WTC11 (cell line): Measurements from ENCODE around the gene ACP1. TPM values are rescaled to one million over a fixed set of nuclear protein-coding genes. Genes with fewer than 3 reads are reported as not detected.
A peak's percentile ranks its signal among the peaks of the same experiment; 100 is the strongest.

Experiments
- ATAC-seq: fragments of 200-7000 bp; cut with Tn5 transposase; 2 replicates; pipeline ENCODE4 v1.10.0; 2021; ENCODE audit warnings: mild to moderate bottlenecking, moderate library complexity
- CTCF ChIA-PET: fragments of 300-600 bp; sonication (Branson Sonifier 250); formaldehyde crosslinking; loops from one replicate; lab custom pipeline; 2021; ENCODE audit warnings: antibody characterized with exemption; lab: Charles Lee
- POLR2A ChIA-PET: fragments of 350-600 bp; sonication (Branson Sonifier 250); formaldehyde crosslinking; loops from one replicate; lab custom pipeline; 2021; ENCODE audit warnings: antibody characterized with exemption; lab: Charles Lee
- DNase-seq: peaks from one replicate; pipeline ENCODE4 v3.0.0; 2021; ENCODE audit warnings: low spot score
- H3K27ac Mint-ChIP-seq: 2 replicates; pipeline ENCODE4 v1.8.0; 2021; ENCODE audit warnings: mixed read lengths
- H3K27me3 Mint-ChIP-seq: 2 replicates; pipeline ENCODE4 v1.8.0; 2021; ENCODE audit warnings: low read depth, mild to moderate bottlenecking, moderate library complexity, mixed read lengths
- H3K36me3 Mint-ChIP-seq: 2 replicates; pipeline ENCODE4 v1.8.0; 2021; ENCODE audit warnings: mixed read lengths
- H3K4me1 Mint-ChIP-seq: 2 replicates; pipeline ENCODE4 v1.8.0; 2022; ENCODE audit warnings: mixed read lengths
- H3K4me3 Mint-ChIP-seq: 2 replicates; pipeline ENCODE4 v1.8.0; 2021; ENCODE audit warnings: mild to moderate bottlenecking, moderate library complexity, mixed read lengths
- H3K9me3 Mint-ChIP-seq: 2 replicates; pipeline ENCODE4 v1.8.0; 2021; ENCODE audit warnings: mixed read lengths
- ATF6 ChIP-seq: sonication (generic); formaldehyde crosslinking; IDR thresholded peaks from 2 replicates; pipeline ENCODE4 v1.8.1; 2023; ENCODE audit warnings: mild to moderate bottlenecking, missing genetic modification reagents
- CBFB ChIP-seq: sonication (generic); formaldehyde crosslinking; IDR thresholded peaks from 2 replicates; pipeline ENCODE4 v1.8.1; 2022; ENCODE audit warnings: mild to moderate bottlenecking, low read depth, missing genetic modification reagents
- CREB1 ChIP-seq: sonication (generic); formaldehyde crosslinking; IDR thresholded peaks from 2 replicates; pipeline ENCODE4 v1.8.0; 2023; ENCODE audit warnings: mild to moderate bottlenecking, missing genetic modification reagents
- FOXP1 ChIP-seq: sonication (generic); formaldehyde crosslinking; IDR thresholded peaks from 2 replicates; pipeline ENCODE4 v1.8.0; 2022; ENCODE audit warnings: missing genetic modification reagents, mild to moderate bottlenecking, moderate library complexity, borderline replicate concordance
- GRHL2 ChIP-seq: fragments of 250-450 bp; sonication (Bioruptor Pico); IDR thresholded peaks from 2 replicates; pipeline ENCODE4 v1.8.0; 2022; ENCODE audit warnings: mild to moderate bottlenecking, moderate library complexity; ENCODE audit not compliant: insufficient replicate concordance, severe bottlenecking
- IRF2 ChIP-seq: sonication (generic); formaldehyde crosslinking; IDR thresholded peaks from 2 replicates; pipeline ENCODE4 v1.8.0; 2022; ENCODE audit warnings: low read depth, missing genetic modification reagents, borderline replicate concordance
- MAX ChIP-seq: sonication (generic); formaldehyde crosslinking; IDR thresholded peaks from 2 replicates; pipeline ENCODE4 v1.8.0; 2022; ENCODE audit warnings: mild to moderate bottlenecking, missing genetic modification reagents
- RELA ChIP-seq: sonication (generic); formaldehyde crosslinking; IDR thresholded peaks from 2 replicates; pipeline ENCODE4 v1.8.1; 2022; ENCODE audit warnings: missing genetic modification reagents, mild to moderate bottlenecking, borderline replicate concordance
- RORB ChIP-seq: fragments of 250-450 bp; sonication (Bioruptor Pico); IDR thresholded peaks from 2 replicates; pipeline ENCODE4 v1.9.0; 2021; ENCODE audit warnings: mild to moderate bottlenecking
- SMAD4 ChIP-seq: sonication (generic); formaldehyde crosslinking; IDR thresholded peaks from 2 replicates; pipeline ENCODE4 v1.8.0; 2022; ENCODE audit warnings: mild to moderate bottlenecking, missing genetic modification reagents
- TEAD1 ChIP-seq: sonication (generic); formaldehyde crosslinking; IDR thresholded peaks from 2 replicates; pipeline ENCODE4 v1.8.0; 2022; ENCODE audit warnings: mild to moderate bottlenecking, missing genetic modification reagents
- TEAD4 ChIP-seq: sonication (generic); formaldehyde crosslinking; IDR thresholded peaks from 2 replicates; pipeline ENCODE4 v1.8.0; 2022; ENCODE audit warnings: mild to moderate bottlenecking, missing genetic modification reagents
- TP53 ChIP-seq: sonication (generic); formaldehyde crosslinking; IDR thresholded peaks from 2 replicates; pipeline ENCODE4 v1.8.1; 2023; ENCODE audit warnings: mild to moderate bottlenecking, missing genetic modification reagents
- ZNF423 ChIP-seq: fragments of 250-450 bp; sonication (Bioruptor Pico); IDR thresholded peaks from 2 replicates; pipeline ENCODE4 v2.1.2; 2022; ENCODE audit warnings: mild to moderate bottlenecking, moderate library complexity
- ZNF425 ChIP-seq: fragments of 250-450 bp; sonication (Bioruptor Pico); conservative IDR thresholded peaks from 2 replicates; pipeline ENCODE4 v1.9.0; 2021; ENCODE audit warnings: mild to moderate bottlenecking
- ZNF671 ChIP-seq: fragments of 250-450 bp; sonication (Bioruptor Pico); IDR thresholded peaks from 2 replicates; pipeline ENCODE4 v1.8.0; 2021; ENCODE audit warnings: mild to moderate bottlenecking
- total RNA-seq: library from RNA; stranded (reverse); gene quantifications from 3 replicates; pipeline ENCODE4 v1.2.3, GENCODE V29; 2021
- TF ChIP-seq, protein P1 (sequence below): sonication (generic); formaldehyde crosslinking; IDR thresholded peaks from 2 replicates; pipeline ENCODE4 v1.8.0; 2022; ENCODE audit warnings: mild to moderate bottlenecking, missing genetic modification reagents
- TF ChIP-seq, protein P2 (sequence below): fragments of 250-450 bp; sonication (Bioruptor Pico); IDR thresholded peaks from 2 replicates; pipeline ENCODE4 v1.9.0; 2021; ENCODE audit warnings: mild to moderate bottlenecking
- TF ChIP-seq, protein P3 (sequence below): sonication (generic); formaldehyde crosslinking; IDR thresholded peaks from 2 replicates; pipeline ENCODE4 v1.8.1; 2023; ENCODE audit warnings: mild to moderate bottlenecking, moderate library complexity, missing genetic modification reagents
- TF ChIP-seq, protein P4 (sequence below): sonication (generic); formaldehyde crosslinking; IDR thresholded peaks from 2 replicates; pipeline ENCODE4 v1.8.1; 2023; ENCODE audit warnings: mild to moderate bottlenecking, missing genetic modification reagents, moderate library complexity
- TF ChIP-seq, protein P5 (sequence below): fragments of 250-450 bp; sonication (Bioruptor Pico); IDR thresholded peaks from 2 replicates; pipeline ENCODE4 v2.1.2; 2022; ENCODE audit warnings: mild to moderate bottlenecking, moderate library complexity
- TF ChIP-seq, protein P6 (sequence below): sonication (generic); formaldehyde crosslinking; IDR thresholded peaks from 2 replicates; pipeline ENCODE4 v1.8.1; 2023; ENCODE audit warnings: mild to moderate bottlenecking, missing genetic modification reagents, moderate library complexity

Gene ACP1
- total RNA-seq, 1 experiment from 2014 or later, result 150 TPM

DNA sequence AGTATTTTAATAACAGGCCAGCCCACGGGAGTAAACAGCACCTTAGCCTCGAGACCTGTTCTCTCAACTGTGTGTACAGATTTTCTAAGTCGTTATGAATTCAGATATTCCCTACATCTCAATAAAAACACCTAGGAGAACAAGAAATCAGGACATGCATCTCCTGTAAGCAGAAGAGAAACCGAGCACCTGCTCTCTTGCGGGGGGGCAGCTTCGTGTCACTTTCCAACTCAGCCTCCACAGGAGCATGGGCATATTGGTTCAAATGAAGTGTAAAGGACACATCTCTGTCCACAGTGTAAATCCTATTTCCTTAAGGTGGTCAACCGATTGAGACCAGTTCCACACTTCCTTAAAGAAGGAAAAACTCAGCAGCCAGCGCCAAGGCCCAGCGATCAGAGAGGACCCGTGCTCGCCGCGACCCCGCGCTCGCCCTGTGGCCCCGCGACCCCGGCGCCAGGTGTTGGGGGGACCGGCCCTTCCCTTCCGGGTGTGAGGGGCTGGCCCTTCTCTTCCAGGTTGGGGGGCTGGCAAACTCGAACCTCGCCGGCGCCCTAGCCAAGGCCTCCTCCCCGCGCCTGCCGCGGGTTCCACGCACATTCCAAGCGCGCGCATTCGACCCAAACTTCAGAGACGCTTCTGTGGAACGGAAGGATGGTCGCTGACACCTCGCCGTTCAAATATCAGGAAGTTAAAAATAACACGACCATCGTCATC lies 1.6 kb upstream of the ACP1 start:
- Mint-ChIP-seq H3K36me3 (peaks cover 32% of the 10 kb centered on the region), H3K9me3 (peaks cover 14% of the 10 kb centered on the region), H3K4me1 (peaks cover 36% of the 10 kb centered on the region), H3K27ac (no peak overlapping the region), H3K4me3 (peak overlapping the region; percentile 77), H3K27me3 (peaks cover 20% of the 10 kb centered on the region)
- CTCF ChIA-PET, result interaction anchor here (0.5 to 1.8 kb wide), 2 partner anchors 17 to 24 kb away, joined by 3 to 14 read pairs; no protein-coding TSS in a partner anchor
- POLR2A ChIA-PET, result interaction anchor here (1.2 kb wide), 1 partner anchor 26 kb away, joined by 4 read pairs; no protein-coding TSS in a partner anchor
- DNase-seq, result no peak
- TF ChIP-seq RELA (CRISPR knock-in tag) (no peak), ZNF425 (no peak), TEAD4 (CRISPR knock-in tag) (0 out of 2 replicates have a peak, but pooled peaks have one; percentile 33)
- TF ChIP-seq, protein P1, sequence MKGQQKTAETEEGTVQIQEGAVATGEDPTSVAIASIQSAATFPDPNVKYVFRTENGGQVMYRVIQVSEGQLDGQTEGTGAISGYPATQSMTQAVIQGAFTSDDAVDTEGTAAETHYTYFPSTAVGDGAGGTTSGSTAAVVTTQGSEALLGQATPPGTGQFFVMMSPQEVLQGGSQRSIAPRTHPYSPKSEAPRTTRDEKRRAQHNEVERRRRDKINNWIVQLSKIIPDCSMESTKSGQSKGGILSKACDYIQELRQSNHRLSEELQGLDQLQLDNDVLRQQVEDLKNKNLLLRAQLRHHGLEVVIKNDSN (CRISPR knock-in tag), result no peak
- TF ChIP-seq, protein P2, sequence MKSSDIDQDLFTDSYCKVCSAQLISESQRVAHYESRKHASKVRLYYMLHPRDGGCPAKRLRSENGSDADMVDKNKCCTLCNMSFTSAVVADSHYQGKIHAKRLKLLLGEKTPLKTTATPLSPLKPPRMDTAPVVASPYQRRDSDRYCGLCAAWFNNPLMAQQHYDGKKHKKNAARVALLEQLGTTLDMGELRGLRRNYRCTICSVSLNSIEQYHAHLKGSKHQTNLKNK, result no peak
- TF ChIP-seq, protein P3, sequence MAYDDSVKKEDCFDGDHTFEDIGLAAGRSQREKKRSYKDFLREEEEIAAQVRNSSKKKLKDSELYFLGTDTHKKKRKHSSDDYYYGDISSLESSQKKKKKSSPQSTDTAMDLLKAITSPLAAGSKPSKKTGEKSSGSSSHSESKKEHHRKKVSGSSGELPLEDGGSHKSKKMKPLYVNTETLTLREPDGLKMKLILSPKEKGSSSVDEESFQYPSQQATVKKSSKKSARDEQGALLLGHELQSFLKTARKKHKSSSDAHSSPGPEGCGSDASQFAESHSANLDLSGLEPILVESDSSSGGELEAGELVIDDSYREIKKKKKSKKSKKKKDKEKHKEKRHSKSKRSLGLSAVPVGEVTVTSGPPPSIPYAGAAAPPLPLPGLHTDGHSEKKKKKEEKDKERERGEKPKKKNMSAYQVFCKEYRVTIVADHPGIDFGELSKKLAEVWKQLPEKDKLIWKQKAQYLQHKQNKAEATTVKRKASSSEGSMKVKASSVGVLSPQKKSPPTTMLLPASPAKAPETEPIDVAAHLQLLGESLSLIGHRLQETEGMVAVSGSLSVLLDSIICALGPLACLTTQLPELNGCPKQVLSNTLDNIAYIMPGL (CRISPR knock-in tag), result 0 out of 2 replicates have a peak, but pooled peaks have one; percentile 16
- TF ChIP-seq, all 79 proteins: peak for 2
- ATAC-seq, result no peak

GRCh38 chr2:263774-264492 lies 814 bp upstream of the ACP1 start, which contains the start of gene SH3YL1:
SH3YL1 (minus strand) TSS chr2:264032; CDS start chr2:263984, 48 bp downstream.
- peaks cover 7% of the 10 kb centered on the region for H3K9me3 Mint-ChIP-seq
- POLR2A ChIA-PET, result interaction anchor here (1.2 kb wide), 1 partner anchor 26 kb away, joined by 4 read pairs; no protein-coding TSS in a partner anchor
- peak; percentile 7 for ATAC-seq
- CTCF ChIA-PET, result interaction anchor here (0.7 to 1.8 kb wide), 5 partner anchors 10 to 122 kb away, joined by 3 to 14 read pairs (median 4); no protein-coding TSS in a partner anchor
- H3K4me1 Mint-ChIP-seq, result peaks cover 42% of the 10 kb centered on the region
- peaks cover 24% of the 10 kb centered on the region for H3K36me3 Mint-ChIP-seq
- DNase-seq, result peak; percentile 63
- H3K27me3 Mint-ChIP-seq, result peaks cover 20% of the 10 kb centered on the region
- H3K27ac Mint-ChIP-seq, result peak within 1 kb of the TSS; percentile 94
- peak within 1 kb of the TSS; percentile 89 for H3K4me3 Mint-ChIP-seq
- TF ChIP-seq CBFB (CRISPR knock-in tag), result no peak
- TF ChIP-seq RORB (CRISPR knock-in tag), result no peak
- TF ChIP-seq IRF2 (CRISPR knock-in tag), result no peak
- 0 out of 2 replicates have a peak, but pooled peaks have one; percentile 32 for TF ChIP-seq SMAD4 (CRISPR knock-in tag)
- no peak; the same call in 1 of the 2 replicates for TF ChIP-seq ATF6
- TF ChIP-seq ZNF423 (CRISPR knock-in tag), result peak; percentile 19; the same call in 1 of the 2 replicates
- TF ChIP-seq, protein P4, sequence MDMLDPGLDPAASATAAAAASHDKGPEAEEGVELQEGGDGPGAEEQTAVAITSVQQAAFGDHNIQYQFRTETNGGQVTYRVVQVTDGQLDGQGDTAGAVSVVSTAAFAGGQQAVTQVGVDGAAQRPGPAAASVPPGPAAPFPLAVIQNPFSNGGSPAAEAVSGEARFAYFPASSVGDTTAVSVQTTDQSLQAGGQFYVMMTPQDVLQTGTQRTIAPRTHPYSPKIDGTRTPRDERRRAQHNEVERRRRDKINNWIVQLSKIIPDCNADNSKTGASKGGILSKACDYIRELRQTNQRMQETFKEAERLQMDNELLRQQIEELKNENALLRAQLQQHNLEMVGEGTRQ (CRISPR knock-in tag), result no peak
- TF ChIP-seq GRHL2 (CRISPR knock-in tag), result no peak
- TF ChIP-seq, protein P5, sequence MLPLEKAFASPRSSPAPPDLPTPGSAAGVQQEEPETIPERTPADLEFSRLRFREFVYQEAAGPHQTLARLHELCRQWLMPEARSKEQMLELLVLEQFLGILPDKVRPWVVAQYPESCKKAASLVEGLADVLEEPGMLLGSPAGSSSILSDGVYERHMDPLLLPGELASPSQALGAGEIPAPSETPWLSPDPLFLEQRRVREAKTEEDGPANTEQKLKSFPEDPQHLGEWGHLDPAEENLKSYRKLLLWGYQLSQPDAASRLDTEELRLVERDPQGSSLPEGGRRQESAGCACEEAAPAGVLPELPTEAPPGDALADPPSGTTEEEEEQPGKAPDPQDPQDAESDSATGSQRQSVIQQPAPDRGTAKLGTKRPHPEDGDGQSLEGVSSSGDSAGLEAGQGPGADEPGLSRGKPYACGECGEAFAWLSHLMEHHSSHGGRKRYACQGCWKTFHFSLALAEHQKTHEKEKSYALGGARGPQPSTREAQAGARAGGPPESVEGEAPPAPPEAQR (CRISPR knock-in tag), result no peak
- no peak for TF ChIP-seq TEAD1 (CRISPR knock-in tag)
- no peak for TF ChIP-seq ZNF671 (CRISPR knock-in tag)
- TF ChIP-seq MAX (CRISPR knock-in tag), result peak; percentile 55; the same call in 1 of the 2 replicates
- TF ChIP-seq CREB1 (CRISPR knock-in tag), result no peak
- TF ChIP-seq TP53 (CRISPR knock-in tag), result peak; percentile 28; the same call in 1 of the 2 replicates
- TF ChIP-seq, protein P6, sequence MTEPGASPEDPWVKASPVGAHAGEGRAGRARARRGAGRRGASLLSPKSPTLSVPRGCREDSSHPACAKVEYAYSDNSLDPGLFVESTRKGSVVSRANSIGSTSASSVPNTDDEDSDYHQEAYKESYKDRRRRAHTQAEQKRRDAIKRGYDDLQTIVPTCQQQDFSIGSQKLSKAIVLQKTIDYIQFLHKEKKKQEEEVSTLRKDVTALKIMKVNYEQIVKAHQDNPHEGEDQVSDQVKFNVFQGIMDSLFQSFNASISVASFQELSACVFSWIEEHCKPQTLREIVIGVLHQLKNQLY, result no peak
- no peak; the same call in 1 of the 2 replicates for TF ChIP-seq FOXP1 (CRISPR knock-in tag)
